HG02759 (cell line): ENCODE data around the gene MRPS27.

Experiments
- ATAC-seq: cut with Tn5 transposase; IDR thresholded peaks from one replicate; pipeline ENCODE4 v1.9.1; 2021; ENCODE audit warnings: mild to moderate bottlenecking, moderate library complexity; ENCODE audit not compliant: unreplicated experiment

The MRPS27 gene

GRCh38 chr5:72292411-72292810, 27.6 kb downstream of the MRPS27 start:
- ATAC-seq: no peak

GRCh38 chr5:72291601-72292000, 28.4 kb downstream of the MRPS27 start:
- ATAC-seq: no peak

GRCh38 chr5:72290356-72291133, 29.5 kb downstream of the MRPS27 start:
- ATAC-seq: no peak

- no peak for ATAC-seq
Measured at GRCh38 chr5:72288924-72289323, 31.1 kb downstream of the MRPS27 start.

- no peak for ATAC-seq
Measured at GRCh38 chr5:72286798-72287197, 33.2 kb downstream of the MRPS27 start.

GRCh38 chr5:72285424-72285821, 34.6 kb downstream of the MRPS27 start:
- ATAC-seq: no peak

- ATAC-seq: no peak
Measured at GRCh38 chr5:72284559-72285423, 35.2 kb downstream of the MRPS27 start.

- ATAC-seq: no peak
Measured at GRCh38 chr5:72283358-72283757, 36.7 kb downstream of the MRPS27 start.

GRCh38 chr5:72282878-72283277, 37.2 kb downstream of the MRPS27 start:
- no peak for ATAC-seq

- ATAC-seq: no peak
Measured at GRCh38 chr5:72281764-72282499, 38.1 kb downstream of the MRPS27 start.

GRCh38 chr5:72281430-72281763, 38.6 kb downstream of the MRPS27 start:
- no peak for ATAC-seq

- ATAC-seq: no peak
Measured at GRCh38 chr5:72280581-72281069, 39.4 kb downstream of the MRPS27 start.

GRCh38 chr5:72276219-72276752, 43.8 kb downstream of the MRPS27 start:
- ATAC-seq: no peak

GRCh38 chr5:72273547-72273946, 46.5 kb downstream of the MRPS27 start:
- ATAC-seq: no peak

GRCh38 chr5:72272398-72272797, 47.6 kb downstream of the MRPS27 start:
- no peak for ATAC-seq

GRCh38 chr5:72271702-72272101, 48.3 kb downstream of the MRPS27 start:
- no peak for ATAC-seq

GRCh38 chr5:72270037-72270436, 50.0 kb downstream of the MRPS27 start:
- ATAC-seq: no peak

GRCh38 chr5:72269411-72269780, 50.6 kb downstream of the MRPS27 start:
- no peak for ATAC-seq

- peak; percentile 53 for ATAC-seq
Measured at GRCh38 chr5:72268753-72269410, 51.2 kb downstream of the MRPS27 start.

GRCh38 chr5:72268260-72268659, 51.8 kb downstream of the MRPS27 start:
- no peak for ATAC-seq

- no peak for ATAC-seq
Measured at GRCh38 chr5:72267685-72268084, 52.4 kb downstream of the MRPS27 start.
